Mucosa of descending colon (tissue), 3 donors: ENCODE measurements around the gene TPRA1. TPM values are rescaled to one million over a fixed set of nuclear protein-coding genes. Genes with fewer than 3 reads are reported as not detected.

ENCODE experiments used
- ATAC-seq: fragments of 200-7000 bp; cut with Tn5 transposase; one replicate; pipeline ENCODE4 v1.9.1; 2020; ENCODE audit warnings: mild to moderate bottlenecking, moderate library complexity
- DNase-seq, 3 donors: peaks; one replicate each; pipeline ENCODE4 v3.0.0-alpha.2; 2020
- H3K36me3 ChIP-seq: fragments of 200-600 bp; one replicate; pipeline ENCODE4 v1.8.0; 2021; ENCODE audit warnings: low read depth, mild to moderate bottlenecking
- H3K4me1 ChIP-seq: fragments of 200-600 bp; one replicate; pipeline ENCODE4 v1.8.0; 2021; ENCODE audit warnings: low read depth, mild to moderate bottlenecking
- H3K4me3 ChIP-seq: fragments of 200-600 bp; one replicate; pipeline ENCODE4 v1.8.0; 2021; ENCODE audit warnings: mild to moderate bottlenecking
- H3K9me3 ChIP-seq: fragments of 200-600 bp; one replicate; pipeline ENCODE4 v1.8.0; 2021; ENCODE audit warnings: mild to moderate bottlenecking
- CTCF ChIP-seq: fragments of 200-600 bp; IDR thresholded peaks from one replicate; pipeline ENCODE4 v1.8.0; 2022; ENCODE audit warnings: antibody characterized with exemption, mild to moderate bottlenecking
- intact Hi-C, 2 donors: fragments of 100-400 bp; cut with DNase I in 1 of 2; cut with micrococcal nuclease in 1 of 2; formaldehyde crosslinking; loops; one replicate each; pipeline versions ENCODE4 v1.11.0 to v1.11.1; 2022; cut with DNase I, micrococcal nuclease
- long read RNA-seq, 2 donors: library from polyadenylated mRNA; unstranded; transcript quantifications; one replicate each; pipeline ENCODE4 v2.0.0, GENCODE V29; 2019 to 2021
- total RNA-seq, 3 donors: library from RNA; stranded (reverse); fragmentation: NEBNext Ultra II Directional in 2 of 3; extraction: Animal tissue kit (Norgen Biotek cat#: 25700) in 2 of 3; gene quantifications; one replicate each; pipeline versions ENCODE4 v1.2.1 to v1.2.4, GENCODE V29; 2021 to 2023
- donor health status: DM: no; HTN: no; CAD: no; lungs with moderate emphysema.
- donor health status: DM: no; HTN: no; CAD: no.
- donor health status: DM: no; HTN: yes; CAD: no.

TPRA1 gene
- total RNA-seq, result 10 to 100 TPM; 24.2 to 37.0 (median 29.3) TPM
- long read RNA-seq, donor 1, transcript TPRA1-202 (11 exons, 1,933 nt), result major isoform, 72 of 132 reads
- long read RNA-seq, donor 1, partial matches to known transcripts, result 9 of 132 reads
- long read RNA-seq, donor 1, other reads (novel, unspliced or antisense), result 46 of 132 reads
- long read RNA-seq, donor 2, transcript TPRA1-202 (11 exons, 1,933 nt), result major isoform, 27 of 38 reads
- long read RNA-seq, donor 2, partial matches to known transcripts, result 2 of 38 reads
- long read RNA-seq, donor 2, other reads (novel, unspliced or antisense), result 9 of 38 reads

- H3K36me3 ChIP-seq, result no peaks in the 10 kb centered on the region
- peak; percentile 18 for TF ChIP-seq CTCF
- ATAC-seq, result peak; percentile 89
- intact Hi-C loops, result no loop called here
- peak within 1 kb of the TSS; percentile 91 for H3K4me3 ChIP-seq
- DNase-seq, result peak; percentile 89 to 91 (median 90)
- H3K4me1 ChIP-seq, result peaks cover 22% of the 10 kb centered on the region
- H3K9me3 ChIP-seq, result no peaks in the 10 kb centered on the region
Observed at GRCh38 chr3:127590593-127591465, at the start of gene TPRA1. Gene TPRA1 (minus strand): TSS chr3:127590733. CDS start chr3:127580146, 10,587 bp downstream.

- TF ChIP-seq CTCF, result no peak
- no peak for ATAC-seq
- intact Hi-C loops, result no loop called here
- no peak for DNase-seq
- H3K4me1 ChIP-seq, result no peaks in the 10 kb centered on the region
- no peak overlapping the region for H3K4me3 ChIP-seq
- H3K36me3 ChIP-seq, result no peaks in the 10 kb centered on the region
- no peaks in the 10 kb centered on the region for H3K9me3 ChIP-seq
Observed at GRCh38 chr3:127640042-127640355, 49.5 kb upstream of the TPRA1 start.

GRCh38 chr3:127639173-127640041 is 48.9 kb upstream of the TPRA1 start:
- Histone ChIP-seq H3K4me3 (no peak overlapping the region), H3K4me1 (no peaks in the 10 kb centered on the region), H3K36me3 (no peaks in the 10 kb centered on the region), H3K9me3 (no peaks in the 10 kb centered on the region)
- ATAC-seq (no peak), DNase-seq (no peak)
- TF ChIP-seq CTCF, result no peak
- intact Hi-C loops, result no loop called here

GRCh38 chr3:127637971-127638370 is 47.4 kb upstream of the TPRA1 start:
- Histone ChIP-seq H3K36me3 (no peaks in the 10 kb centered on the region), H3K9me3 (no peaks in the 10 kb centered on the region), H3K4me3 (no peak overlapping the region), H3K4me1 (no peaks in the 10 kb centered on the region)
- ATAC-seq (no peak), DNase-seq (no peak)
- intact Hi-C loops, result no loop called here
- no peak for TF ChIP-seq CTCF

GRCh38 chr3:127637546-127637945 is 47.0 kb upstream of the TPRA1 start:
- intact Hi-C loops, result no loop called here
- DNase-seq (no peak), ATAC-seq (no peak)
- no peaks in the 10 kb centered on the region for H3K36me3 ChIP-seq
- H3K4me1 ChIP-seq, result no peaks in the 10 kb centered on the region
- TF ChIP-seq CTCF, result no peak
- H3K4me3 ChIP-seq, result no peak overlapping the region
- H3K9me3 ChIP-seq, result no peaks in the 10 kb centered on the region
